HG02798 (cell line): ENCODE data around the gene ARAP3.

Experiments used
- ATAC-seq: cut with Tn5 transposase; IDR thresholded peaks from one replicate; pipeline ENCODE4 v1.9.1; 2021; ENCODE audit warnings: mild to moderate bottlenecking; ENCODE audit not compliant: unreplicated experiment, poor library complexity

The ARAP3 gene

DNA sequence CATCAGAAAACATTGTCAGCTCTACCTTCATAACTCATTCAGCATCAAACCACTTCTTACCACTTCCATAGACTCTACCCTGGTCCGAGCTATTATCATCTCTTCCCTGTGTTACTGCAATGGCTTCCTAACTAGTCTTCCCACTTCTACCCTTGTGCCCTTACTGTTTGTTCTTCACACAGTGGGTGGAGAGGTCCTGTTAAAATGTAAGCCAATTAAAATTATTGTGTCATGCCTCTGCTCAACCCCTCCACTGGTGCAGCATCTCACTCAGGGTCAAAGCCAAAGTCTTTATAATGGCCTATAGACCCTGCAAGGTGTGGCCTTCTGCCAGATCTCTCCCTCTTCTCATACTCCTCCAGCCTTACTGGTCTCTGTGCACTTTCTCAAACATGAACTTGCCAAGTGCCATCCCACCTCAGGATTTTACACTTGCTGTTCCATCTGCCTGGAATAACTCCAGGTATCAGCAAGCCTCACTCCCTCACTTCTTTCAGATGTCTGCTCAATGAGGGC is 22.8 kb upstream of the ARAP3 start:
- no peak for ATAC-seq

DNA sequence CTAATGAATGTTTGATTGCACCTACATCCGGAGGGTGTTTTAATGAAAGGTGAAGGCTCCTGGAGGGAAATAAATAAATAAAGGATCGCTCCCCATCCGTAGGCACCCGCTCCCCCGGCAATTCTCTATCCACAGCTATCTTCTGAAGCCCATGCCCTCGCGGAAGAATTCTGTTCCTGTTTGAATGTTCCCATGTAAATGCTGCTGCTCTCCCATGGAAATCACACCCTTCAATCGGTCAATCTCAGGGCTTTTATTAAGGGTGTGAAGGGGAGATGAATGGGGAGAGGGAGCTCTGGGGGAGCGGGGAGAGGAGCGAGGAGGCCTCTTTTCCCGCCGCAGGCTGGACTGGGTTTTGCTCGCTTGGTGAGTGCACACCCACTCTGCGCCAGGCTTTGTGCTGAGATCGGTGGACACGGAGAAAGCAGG is 21.1 kb upstream of the ARAP3 start:
- ATAC-seq, result no peak

DNA sequence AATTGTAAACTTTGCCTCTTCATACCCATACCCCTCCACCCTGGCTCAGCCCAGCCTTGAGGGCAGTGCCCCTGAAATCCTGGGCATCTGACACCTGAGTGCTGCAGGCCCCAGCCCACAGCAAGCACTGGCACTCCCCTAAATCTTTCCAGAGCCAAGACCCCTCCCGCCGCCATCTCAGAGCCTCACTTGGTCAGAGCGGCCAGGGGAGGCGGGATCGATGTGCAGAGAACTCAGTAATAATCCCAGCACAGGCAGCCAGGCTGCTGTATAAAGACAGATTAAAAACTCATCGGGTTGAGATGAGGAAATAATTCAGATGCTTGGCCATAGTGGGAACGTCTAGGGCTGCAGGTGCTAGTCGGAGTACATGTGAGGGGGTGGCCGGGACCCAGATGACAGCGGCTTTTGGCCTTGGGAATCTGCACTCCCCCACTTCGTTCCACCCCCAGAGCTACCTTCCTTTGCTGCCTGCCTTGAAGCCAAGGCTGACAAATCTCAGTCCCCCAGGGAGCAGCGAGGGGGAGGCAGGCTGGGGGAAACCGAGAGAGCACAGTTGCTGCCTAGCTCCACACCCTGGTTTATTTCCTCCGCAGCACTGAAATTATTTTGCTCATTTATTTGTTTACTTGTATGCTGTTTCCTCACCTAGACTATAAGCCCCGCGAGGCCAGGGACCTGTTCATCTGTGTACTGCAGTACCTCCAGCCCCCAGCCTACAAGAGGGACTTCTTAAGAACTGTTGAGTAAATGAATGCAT is 19.5 kb upstream of the ARAP3 start:
- ATAC-seq, result peak; percentile 68

DNA sequence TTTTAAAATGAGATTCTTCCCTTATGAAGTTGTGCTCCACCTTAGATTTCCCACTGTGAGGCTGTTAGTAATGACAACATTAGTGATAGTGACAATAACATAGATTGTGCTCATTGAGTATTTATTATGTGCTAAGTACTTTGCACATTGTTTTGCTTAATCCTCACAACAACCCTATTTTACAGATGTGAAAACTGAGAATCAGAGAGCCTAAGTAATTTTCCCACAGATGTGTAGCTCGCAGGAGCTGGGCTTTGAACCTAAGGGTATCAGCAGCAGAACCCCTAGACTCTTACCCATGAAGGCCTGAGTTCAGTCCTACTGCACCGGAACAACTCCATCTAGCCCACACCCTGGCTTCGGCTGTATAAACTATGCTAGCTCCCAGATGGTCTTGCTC is 15.6 kb upstream of the ARAP3 start:
- ATAC-seq, result no peak

DNA sequence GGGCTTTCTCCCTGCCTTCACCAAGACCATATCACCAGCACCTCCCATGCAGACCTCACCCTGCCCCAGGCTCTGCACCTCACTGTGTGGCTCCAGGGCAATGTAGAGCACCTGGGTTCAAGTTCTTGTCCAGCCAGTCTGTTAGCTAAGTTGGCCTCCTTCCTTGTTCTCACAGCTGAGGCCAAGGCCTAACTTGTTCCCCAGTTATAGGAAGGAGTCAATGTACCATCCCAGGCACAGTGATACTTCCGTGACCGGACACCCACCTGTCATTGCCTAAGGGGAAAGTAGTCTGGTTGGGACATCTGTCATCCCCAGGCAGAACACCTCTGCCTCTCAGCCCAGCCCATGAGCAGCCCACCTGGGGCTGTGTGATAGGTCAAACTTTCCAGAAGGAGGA is 14.4 kb upstream of the ARAP3 start:
- ATAC-seq, result no peak

DNA sequence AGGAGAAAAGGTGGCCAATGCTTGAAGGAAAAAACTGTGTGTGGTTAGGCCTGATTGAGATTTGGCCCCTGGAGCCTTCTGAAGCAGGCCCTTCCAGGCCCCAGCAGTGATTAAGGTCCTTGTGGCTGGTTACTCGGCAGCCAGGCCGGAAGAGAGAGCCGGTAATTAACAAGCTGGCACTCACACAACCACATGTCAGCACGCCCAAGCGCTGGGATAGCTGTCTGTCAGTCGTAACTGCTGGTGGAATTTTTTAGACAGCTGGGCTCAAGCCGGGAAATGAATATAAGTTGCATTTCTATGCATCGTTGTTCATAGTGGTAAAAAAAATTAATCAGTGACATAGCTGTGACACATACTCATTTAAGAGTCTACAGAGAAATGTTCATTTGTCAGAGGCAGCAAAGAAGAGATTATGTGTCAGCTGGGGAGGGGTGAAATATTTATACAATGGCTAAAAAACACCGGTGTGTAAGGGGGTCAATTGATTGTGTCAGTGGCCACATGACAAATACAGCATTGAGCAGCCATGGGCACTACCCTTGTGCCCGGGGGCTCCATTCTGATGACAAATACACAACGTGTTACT is 13.7 kb upstream of the ARAP3 start:
- ATAC-seq, result no peak

DNA sequence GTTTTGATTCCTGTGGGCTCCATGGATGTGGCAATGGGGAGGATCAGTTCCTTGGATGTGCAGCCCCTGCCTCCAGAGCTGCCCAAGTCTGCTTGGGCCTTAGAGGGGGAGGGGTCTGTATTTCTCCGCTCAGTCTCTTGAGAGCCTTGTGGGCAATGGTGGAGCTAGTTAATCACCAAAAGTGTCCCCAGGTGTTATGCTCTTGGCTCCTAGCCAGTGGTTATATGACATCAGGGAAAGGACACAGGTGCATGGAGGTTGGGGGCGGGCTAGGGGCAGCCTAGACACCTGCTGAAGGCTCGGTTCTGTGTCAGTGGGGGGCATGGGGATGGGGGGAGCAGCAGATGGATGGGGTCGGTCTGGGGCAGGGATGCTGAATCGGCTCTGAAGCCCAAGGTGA is 12.4 kb upstream of the ARAP3 start:
- no peak for ATAC-seq

DNA sequence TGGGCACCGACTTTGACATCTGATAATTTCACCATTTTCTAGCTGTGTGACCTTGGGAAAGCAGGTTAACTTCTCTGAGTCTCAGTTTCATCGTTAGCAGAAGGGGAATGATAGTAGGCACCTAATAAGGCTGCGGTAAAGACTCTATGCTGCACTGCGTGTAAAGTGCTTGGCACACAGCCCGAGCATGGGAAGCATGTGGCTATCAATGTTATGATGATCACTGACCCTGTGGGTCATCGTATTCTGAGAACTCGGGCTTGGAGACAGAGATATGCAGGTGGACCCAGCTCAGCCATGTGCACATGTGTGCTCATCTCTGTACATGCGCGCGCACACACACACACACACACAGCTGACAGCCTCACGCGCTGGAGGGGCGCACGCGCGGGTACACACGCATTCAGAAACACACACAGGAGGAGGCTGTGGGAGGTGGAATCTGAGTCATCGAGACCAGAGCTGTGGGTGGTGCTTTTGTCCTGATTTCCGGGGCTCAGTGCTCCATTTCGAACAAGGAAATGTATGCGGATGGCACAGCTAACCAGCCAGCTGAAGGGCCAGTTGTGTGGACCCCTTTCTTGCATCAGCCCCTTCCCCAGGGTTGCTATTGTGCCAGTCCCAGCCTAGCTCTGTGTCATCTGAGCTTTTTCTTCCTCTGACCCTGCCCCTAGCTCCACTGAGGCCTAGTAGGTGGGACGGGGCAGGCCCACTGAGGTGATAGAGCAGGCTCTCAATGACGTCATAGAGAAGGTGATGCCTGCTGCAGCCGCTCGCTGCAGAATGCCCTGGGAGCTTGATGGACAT is 11.1 kb upstream of the ARAP3 start:
- no peak for ATAC-seq

DNA sequence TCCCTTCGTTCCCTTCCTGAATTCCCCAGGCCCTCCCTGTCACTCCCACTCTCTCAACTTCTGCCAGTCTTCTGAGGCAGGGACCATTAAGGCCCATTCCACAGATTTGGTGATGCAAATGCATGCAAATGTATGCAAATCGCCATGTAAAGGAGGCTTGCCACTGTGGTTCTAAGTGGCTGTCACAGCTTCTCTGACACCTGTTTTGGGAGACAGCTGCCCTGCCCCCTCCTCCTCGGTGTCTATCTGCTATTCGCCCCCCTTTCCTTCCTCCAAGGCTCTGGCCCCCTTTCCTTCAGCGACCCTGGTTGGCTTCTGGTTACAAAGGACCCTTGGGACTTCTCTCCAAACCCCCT is 10.5 kb upstream of the ARAP3 start:
- no peak for ATAC-seq

DNA sequence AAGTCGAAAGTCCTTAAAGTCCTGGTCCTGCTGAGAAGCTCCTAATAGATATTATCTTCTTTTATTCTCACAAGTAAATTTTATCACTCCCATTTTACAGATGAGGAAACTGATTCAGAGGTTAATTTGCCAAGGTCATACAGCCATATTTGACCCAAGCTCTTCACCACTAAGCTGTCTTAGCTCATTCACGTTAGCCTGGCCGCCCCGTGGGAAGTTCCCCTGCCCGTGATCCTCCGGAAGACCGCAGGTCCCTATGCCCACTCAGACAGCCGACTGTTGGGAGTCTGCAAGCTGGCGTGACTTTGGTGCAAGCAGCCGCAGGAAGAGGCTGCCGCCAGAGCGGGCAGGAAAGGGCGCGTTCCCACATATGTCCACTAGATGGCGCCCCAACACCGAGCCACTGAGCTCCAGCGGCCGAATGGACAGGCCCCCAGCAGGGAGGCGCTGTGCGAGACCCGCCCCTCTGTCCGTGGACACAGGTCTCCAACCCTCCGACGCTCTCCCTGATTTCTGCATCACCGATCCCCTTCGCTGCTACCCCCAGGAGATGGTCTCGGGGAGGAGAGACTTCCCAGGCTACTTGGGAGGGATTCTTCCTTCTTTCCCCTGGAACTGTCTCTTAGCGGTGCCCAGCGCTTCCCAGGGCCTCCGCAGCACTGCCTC is 10.0 kb upstream of the ARAP3 start:
- ATAC-seq, result peak; percentile 85

DNA sequence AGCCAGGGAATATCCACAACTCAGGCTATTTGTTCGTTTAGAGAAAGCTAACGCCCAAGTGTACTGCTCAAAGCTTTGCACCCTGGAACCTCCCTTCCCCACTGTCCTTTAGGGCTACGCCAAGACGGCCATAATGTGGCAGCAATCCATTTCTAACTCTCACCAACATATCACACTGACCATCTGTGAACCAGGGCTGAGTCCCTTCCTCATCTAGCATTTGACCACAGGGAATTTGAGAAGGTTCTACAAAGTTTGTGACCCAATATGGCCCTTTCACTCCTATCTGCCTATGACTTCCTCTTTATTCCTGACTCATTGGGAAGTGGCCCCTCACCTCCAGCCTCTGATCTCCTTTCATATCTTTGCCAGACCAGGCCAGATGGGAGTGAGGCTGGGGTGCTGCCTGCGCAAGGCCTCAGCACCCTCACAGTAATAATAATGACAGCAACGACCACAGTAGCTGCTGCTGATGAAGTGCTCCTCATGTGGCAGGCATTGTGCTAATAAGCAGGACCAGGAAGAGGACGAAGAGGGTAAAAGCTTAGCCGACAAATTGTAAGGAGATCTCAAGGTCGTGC is 9.3 kb upstream of the ARAP3 start:
- no peak for ATAC-seq

DNA sequence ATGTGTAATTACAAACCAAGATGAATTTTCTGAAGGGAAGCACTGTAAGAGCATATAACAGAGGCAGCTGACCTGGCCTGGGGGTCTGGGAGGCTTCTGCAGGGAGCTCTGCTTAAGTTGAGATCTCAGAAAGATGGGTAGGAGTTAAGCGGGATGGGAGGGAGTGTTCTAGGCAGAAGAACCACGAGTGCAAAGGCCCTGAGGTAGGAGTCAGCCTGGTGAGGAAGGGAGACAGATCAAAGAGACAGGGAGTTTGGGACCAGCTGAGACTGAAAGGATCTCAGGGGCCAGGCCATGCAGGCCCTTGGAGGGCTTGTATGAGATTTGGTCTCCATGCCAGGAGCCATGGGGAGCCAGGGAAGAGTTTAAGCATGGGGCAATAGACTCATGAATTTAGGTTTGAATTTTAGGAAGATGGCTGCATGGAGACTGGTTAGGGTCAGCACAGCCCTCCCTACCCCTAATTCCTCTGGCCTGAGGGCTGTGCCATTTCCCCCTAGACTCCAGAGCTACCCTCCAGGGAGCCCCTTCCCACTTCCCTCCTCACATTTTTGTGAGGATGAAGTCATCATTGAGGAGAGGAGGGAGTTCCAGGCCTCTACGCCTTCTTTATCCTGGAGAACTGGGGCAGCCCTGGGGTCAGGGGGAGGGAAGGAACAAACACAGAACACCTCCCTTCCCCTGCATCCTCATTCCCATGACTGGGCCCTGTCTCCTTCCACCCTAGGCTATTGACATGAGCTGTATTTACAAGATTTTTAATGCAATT is 4.8 kb upstream of the ARAP3 start:
- ATAC-seq, result no peak

DNA sequence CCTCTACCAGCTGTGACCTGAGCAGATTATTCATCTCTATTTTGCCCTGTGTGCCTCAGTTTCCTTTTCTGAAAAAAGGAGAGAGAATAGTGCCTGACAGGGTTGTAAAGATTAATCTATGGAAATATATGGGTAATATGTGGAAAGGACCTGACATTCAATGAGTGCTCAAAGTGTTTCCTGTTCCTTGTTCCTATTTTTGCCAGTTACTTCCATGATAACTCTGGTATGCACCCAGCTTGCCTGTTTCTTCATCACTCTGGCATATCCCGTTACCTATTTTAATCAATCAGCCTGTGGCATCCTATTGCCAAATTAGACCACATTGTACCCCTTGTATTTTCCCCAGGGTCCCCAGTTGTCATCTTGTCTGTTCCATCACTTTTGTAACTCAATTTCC is 3.6 kb upstream of the ARAP3 start:
- no peak for ATAC-seq

DNA sequence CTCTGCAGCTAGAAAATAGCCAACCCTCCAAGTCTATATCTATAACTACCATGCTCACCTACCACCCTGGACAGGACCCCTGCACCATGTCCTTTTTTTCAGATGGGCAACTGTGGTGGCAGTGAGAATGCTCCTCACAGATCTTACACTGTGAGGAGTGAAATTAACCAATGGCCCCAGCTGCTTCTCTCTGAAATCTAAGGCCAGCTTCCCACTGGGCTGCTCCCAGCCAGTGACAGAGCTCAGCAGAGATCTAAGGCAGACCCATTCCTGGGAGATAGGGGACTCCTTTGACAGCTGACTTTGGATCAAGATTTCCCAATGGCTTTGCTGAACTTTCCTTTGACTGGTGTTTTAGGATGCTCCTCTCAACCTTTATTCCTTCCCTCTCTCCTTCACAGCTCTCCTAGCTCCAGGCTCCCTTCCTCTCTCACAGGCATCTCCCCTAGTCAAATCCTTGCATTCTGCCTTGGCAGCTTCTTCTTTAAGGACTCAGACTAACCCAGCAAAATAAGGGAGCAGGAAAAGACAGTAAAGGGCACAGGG is 1.6 kb upstream of the ARAP3 start:
- ATAC-seq, result no peak

DNA sequence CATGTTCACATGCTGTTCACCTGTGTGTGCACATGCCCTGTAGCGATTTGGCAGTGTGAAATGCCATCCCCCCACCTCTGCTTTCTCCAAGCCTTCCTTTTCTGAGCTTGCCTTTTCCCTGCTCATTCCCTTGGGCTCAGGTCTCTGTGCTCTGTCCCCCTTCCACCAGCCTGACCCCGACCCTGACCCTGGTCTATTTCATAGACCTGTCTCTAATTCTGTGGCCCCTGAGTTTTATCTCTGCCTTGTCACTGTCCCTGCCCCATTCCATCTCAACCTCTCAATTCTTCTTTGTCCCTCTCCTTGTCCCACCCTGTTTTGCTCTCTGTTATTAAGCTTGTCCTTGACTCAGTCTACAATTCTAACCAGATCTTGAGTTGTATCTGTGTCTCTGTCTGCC is 735 bp downstream of the ARAP3 start:
- ATAC-seq, result no peak

DNA sequence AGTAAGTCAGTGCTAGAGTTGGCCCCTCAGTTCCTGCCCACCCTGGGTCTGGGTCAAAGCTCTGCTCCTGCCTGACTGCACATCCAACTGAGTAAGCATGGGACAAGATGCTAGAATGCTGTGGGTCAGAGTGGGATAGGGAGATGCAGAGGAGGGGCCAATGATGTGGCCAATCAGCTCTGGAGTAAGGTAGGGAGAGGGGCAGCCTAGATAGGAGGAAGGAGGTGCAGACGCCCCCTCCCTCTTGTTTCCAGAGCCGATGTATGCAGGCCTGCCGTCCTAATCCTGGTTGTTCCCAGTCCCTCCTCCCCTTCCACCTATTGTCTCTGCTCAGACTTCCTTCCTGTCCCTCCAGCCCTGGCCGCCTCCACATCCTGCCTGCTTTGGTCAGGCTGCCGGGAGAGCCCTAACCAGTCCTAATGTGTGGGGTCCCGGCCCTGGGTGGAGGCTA is 1.3 kb downstream of the ARAP3 start:
- no peak for ATAC-seq

DNA sequence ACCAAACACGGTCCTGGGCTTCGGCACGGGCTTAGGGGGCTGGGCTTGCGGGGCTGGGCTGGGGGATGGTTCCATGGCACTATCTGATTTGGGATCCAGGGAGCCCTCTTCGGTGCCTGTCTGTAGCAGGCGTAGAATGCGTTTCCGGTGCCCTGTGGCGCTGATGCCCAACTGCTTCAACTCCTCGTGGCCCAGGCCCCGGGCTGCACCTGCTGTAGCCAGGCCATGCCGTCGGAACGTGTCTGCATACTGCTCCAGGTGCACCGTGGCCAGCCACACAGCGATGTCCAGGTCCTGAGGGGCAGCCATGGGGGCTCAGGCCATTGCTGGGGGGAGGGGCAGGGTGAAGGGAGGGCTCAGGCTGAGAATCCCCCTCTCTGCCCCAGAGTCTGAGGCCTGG is 1.9 kb downstream of the ARAP3 start:
- ATAC-seq, result no peak

DNA sequence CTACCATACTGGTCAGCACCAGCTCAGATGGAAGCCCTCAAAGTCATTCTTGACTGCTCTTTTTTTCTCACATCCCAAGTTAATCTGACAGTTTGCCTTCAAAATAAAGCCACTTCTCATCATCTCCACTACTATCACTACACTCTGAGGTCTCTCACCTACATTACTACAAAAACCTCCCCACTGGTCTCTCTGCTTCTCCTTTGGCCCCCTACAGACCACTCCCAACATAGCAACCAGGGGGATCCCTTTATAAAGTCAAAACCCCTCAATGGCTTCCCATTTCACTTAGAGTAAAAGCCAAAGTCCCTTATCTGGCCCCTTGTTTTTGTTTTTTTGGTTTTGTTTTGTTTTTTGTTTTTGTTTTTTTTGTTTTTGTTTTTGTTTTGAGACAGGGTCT is 4.6 kb downstream of the ARAP3 start:
- ATAC-seq, result no peak

DNA sequence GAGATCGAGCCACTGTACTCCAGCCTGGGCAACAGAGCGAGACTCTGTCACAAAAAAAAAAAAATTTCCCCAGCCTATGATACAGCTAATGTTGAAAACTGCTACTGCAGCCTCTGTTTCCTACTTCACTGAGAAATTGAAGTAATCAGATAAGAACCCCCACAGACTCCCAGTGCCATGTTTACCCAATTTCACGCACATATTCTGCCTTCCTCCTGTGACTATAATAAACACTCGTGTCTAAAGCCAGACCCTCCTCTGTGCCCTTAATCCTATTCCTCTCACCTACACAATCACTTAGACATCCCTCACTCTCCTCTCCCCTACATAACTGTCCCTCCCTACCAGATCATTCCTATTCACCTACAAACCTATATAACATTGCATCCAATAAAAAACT is 6.4 kb downstream of the ARAP3 start:
- ATAC-seq, result no peak
